Measurements from ENCODE around the gene ATP5IF1.

Gene ATP5IF1

GRCh38 chr1:28195780-28196179 is 40.1 kb upstream of the ATP5IF1 start:
- TF ChIP-seq REST (IDR thresholded peaks at IDR 0.05; ENCODE audit: insufficient replicate concordance, low read depth) (no peak), GABPA (IDR thresholded peaks at IDR 0.05; ENCODE audit: low read depth) (no peak), CTCF (IDR thresholded peaks at IDR 0.05; ENCODE audit: insufficient read depth, low read length) (no peak), POLR2AphosphoS5 (IDR thresholded peaks at IDR 0.05; ENCODE audit: low read depth) (no peak), SPI1 (IDR thresholded peaks at IDR 0.05; ENCODE audit: borderline replicate concordance, low read depth) (no peak)
- Histone ChIP-seq H3K4me3 (replicated peaks; ENCODE audit: insufficient read depth, low read length) (no peak overlapping the region), H3K27ac (replicated peaks) (no peak overlapping the region), H3K27me3 (ENCODE audit: insufficient read depth, poor library complexity, severe bottlenecking) (no peaks in the 10 kb centered on the region)
- no peak for DNase-seq (ENCODE audit: low read depth in 1 of 2, low spot score in 1 of 2)

GRCh38 chr1:28196330-28196729 is 39.6 kb upstream of the ATP5IF1 start:
- TF ChIP-seq REST (IDR thresholded peaks at IDR 0.05; ENCODE audit: insufficient replicate concordance, low read depth) (no peak), POLR2AphosphoS5 (IDR thresholded peaks at IDR 0.05; ENCODE audit: low read depth) (no peak), SPI1 (IDR thresholded peaks at IDR 0.05; ENCODE audit: borderline replicate concordance, low read depth) (no peak), GABPA (IDR thresholded peaks at IDR 0.05; ENCODE audit: low read depth) (no peak), CTCF (IDR thresholded peaks at IDR 0.05; ENCODE audit: insufficient read depth, low read length) (no peak)
- no peak overlapping the region for H3K4me3 ChIP-seq (replicated peaks; ENCODE audit: insufficient read depth, low read length)
- no peak overlapping the region for H3K27ac ChIP-seq (replicated peaks)
- no peaks in the 10 kb centered on the region for H3K27me3 ChIP-seq (ENCODE audit: insufficient read depth, poor library complexity, severe bottlenecking)
- no peak for DNase-seq (ENCODE audit: low read depth in 1 of 2, low spot score in 1 of 2)

GRCh38 chr1:28197682-28198415 is 38.1 kb upstream of the ATP5IF1 start:
- no peaks in the 10 kb centered on the region for H3K27me3 ChIP-seq (ENCODE audit: insufficient read depth, poor library complexity, severe bottlenecking)
- no peak overlapping the region for H3K27ac ChIP-seq (replicated peaks)
- no peak for TF ChIP-seq GABPA (IDR thresholded peaks at IDR 0.05; ENCODE audit: low read depth)
- no peak for TF ChIP-seq POLR2AphosphoS5 (IDR thresholded peaks at IDR 0.05; ENCODE audit: low read depth)
- no peak for TF ChIP-seq SPI1 (IDR thresholded peaks at IDR 0.05; ENCODE audit: borderline replicate concordance, low read depth)
- TF ChIP-seq REST (IDR thresholded peaks at IDR 0.05; ENCODE audit: insufficient replicate concordance, low read depth), result no peak
- TF ChIP-seq CTCF (IDR thresholded peaks at IDR 0.05; ENCODE audit: insufficient read depth, low read length), result no peak
- no peak overlapping the region for H3K4me3 ChIP-seq (replicated peaks; ENCODE audit: insufficient read depth, low read length)
- no peak for DNase-seq (ENCODE audit: low read depth in 1 of 2, low spot score in 1 of 2)
